Gastrocnemius medialis (tissue), 4 donors: ENCODE results near the gene SGIP1.

Experiments used
- CTCF ChIP-seq, 5 experiments: fragments of 450-650 bp in 3 of 5; fragments of 200-600 bp in 2 of 5; sonication (generic) in 2 of 5; IDR thresholded peaks in 4 of 5; conservative IDR thresholded peaks in 1 of 5; 1 replicate in 4 of 5; 2 replicates in 1 of 5; pipeline ENCODE4 v1.5.1; 2016 to 2019; ENCODE audit warnings: antibody characterized with exemption in 5 of 5, mild to moderate bottlenecking in 3 of 5, moderate library complexity in 3 of 5
- POLR2A ChIP-seq, 2 donors: fragments of 450-650 bp; IDR thresholded peaks; one replicate each; pipeline ENCODE4 v1.6.1; 2017; ENCODE audit warnings: antibody characterized with exemption in 2 of 2, mild to moderate bottlenecking in 2 of 2, moderate library complexity in 2 of 2

- no peak for TF ChIP-seq CTCF (IDR thresholded peaks at IDR 0.05 in 4 of 5, conservative IDR thresholded peaks at IDR 0.05 in 1 of 5)
- TF ChIP-seq POLR2A (IDR thresholded peaks at IDR 0.05): no peak
Observed at GRCh38 chr1:66777831-66778230, 243.9 kb downstream of the SGIP1 start.
